K562 (cell line): ENCODE data around the gene RNU6-9.

Source experiments
- EHMT2 ChIP-seq: fragments of 450-650 bp; IDR thresholded peaks from 2 replicates; pipeline ENCODE4 v1.6.1; 2018; ENCODE audit warnings: antibody characterized with exemption
- EZH2 ChIP-seq: IDR thresholded peaks from 2 replicates; pipeline ENCODE4 v1.6.1; 2012; ENCODE audit warnings: low read depth, mild to moderate bottlenecking, inconsistent platforms, low read length, borderline replicate concordance
- FOXK1 ChIP-seq: sonication (generic); formaldehyde crosslinking; IDR thresholded peaks from 2 replicates; pipeline ENCODE4 v1.8.0; 2022; ENCODE audit warnings: missing genetic modification reagents, mild to moderate bottlenecking, borderline replicate concordance
- FOXO4 ChIP-seq: fragments of 450-650 bp; formaldehyde crosslinking; IDR thresholded peaks from 2 replicates; pipeline ENCODE4 v1.4.0; 2020; ENCODE audit warnings: mild to moderate bottlenecking, moderate library complexity
- JUN ChIP-seq, 2 experiments: sonication (generic) in 1 of 2; formaldehyde crosslinking in 1 of 2; IDR thresholded peaks; 2 replicates each; pipeline versions ENCODE4 v1.6.1 to v1.8.0; 2012 to 2022; ENCODE audit warnings: borderline replicate concordance in 2 of 2, mild to moderate bottlenecking in 2 of 2, improper control_type of control experiment in 1 of 2, low read depth in 1 of 2, low read length in 1 of 2, missing genetic modification reagents in 1 of 2
- MAX ChIP-seq: sonication (generic); formaldehyde crosslinking; IDR thresholded peaks from 2 replicates; pipeline ENCODE4 v1.9.0; 2022; ENCODE audit warnings: mild to moderate bottlenecking, missing genetic modification reagents
- PATZ1 ChIP-seq: fragments of 250-450 bp; sonication (Bioruptor Pico); IDR thresholded peaks from 2 replicates; pipeline ENCODE4 v1.5.0; 2020; ENCODE audit warnings: mild to moderate bottlenecking, borderline replicate concordance
- RBFOX2 ChIP-seq: fragments of 200-400 bp; formaldehyde crosslinking; IDR thresholded peaks from 2 replicates; pipeline ENCODE4 v1.6.1; 2017; ENCODE audit warnings: low read depth, mild to moderate bottlenecking, low read length, moderate library complexity
- SIN3A ChIP-seq, 2 experiments: fragments of 150-350 bp in 1 of 2; IDR thresholded peaks; 2 replicates each; pipeline ENCODE4 v1.6.1; 2011 to 2016; ENCODE audit warnings: borderline replicate concordance in 2 of 2, low read depth in 2 of 2, low read length in 2 of 2, mild to moderate bottlenecking in 2 of 2, moderate library complexity in 2 of 2; ENCODE audit not compliant: control insufficient read depth in 1 of 2
- SMARCC2 ChIP-seq: fragments of 450-650 bp; IDR thresholded peaks from 2 replicates; pipeline ENCODE4 v1.6.1; 2017; ENCODE audit warnings: antibody characterized with exemption, moderate library complexity, mild to moderate bottlenecking, low read depth
- ZNF232 ChIP-seq: sonication (generic); formaldehyde crosslinking; IDR thresholded peaks from 2 replicates; pipeline ENCODE4 v1.8.0; 2022; ENCODE audit warnings: mild to moderate bottlenecking, missing genetic modification reagents
- ZNF511 ChIP-seq: sonication (generic); formaldehyde crosslinking; IDR thresholded peaks from 2 replicates; pipeline ENCODE4 v1.8.0; 2022; ENCODE audit warnings: mild to moderate bottlenecking, missing genetic modification reagents
- ZNF584 ChIP-seq: fragments of 200-800 bp; sonication (Bioruptor generic); IDR thresholded peaks from 2 replicates; pipeline ENCODE4 v1.6.1; 2016; ENCODE audit warnings: low read depth, mild to moderate bottlenecking, missing genetic modification characterization, missing compliant biosample characterization

GRCh38 chr19:896999-897398 is 3.7 kb downstream of the RNU6-9 start:
- TF ChIP-seq RBFOX2 (no peak), PATZ1 (CRISPR knock-in tag) (no peak), ZNF511 (no peak), MAX (CRISPR knock-in tag) (no peak), JUN (IDR thresholded peaks at IDR 0.05; ENCODE audit: borderline replicate concordance, low read depth, low read length) (no peak), JUN (CRISPR knock-in tag; IDR thresholded peaks at IDR 0.05; ENCODE audit: borderline replicate concordance) (no peak), SIN3A (IDR thresholded peaks at IDR 0.05; ENCODE audit: borderline replicate concordance in 2 of 2, control insufficient read depth in 1 of 2, low read depth in 2 of 2, low read length in 2 of 2) (no peak), SMARCC2 (no peak), ZNF232 (CRISPR knock-in tag) (no peak), EHMT2 (no peak), FOXK1 (CRISPR knock-in tag) (no peak), ZNF584 (CRISPR knock-in tag) (no peak), FOXO4 (no peak), EZH2 (no peak)
